Measurements from ENCODE around the gene CIRBP. TPM values are rescaled to one million over a fixed set of nuclear protein-coding genes. Genes with fewer than 3 reads are reported as not detected.
A peak's percentile ranks its signal among the peaks of the same experiment; 100 is the strongest.

CIRBP gene
- total and polyA plus RNA-seq, 2 of the 13 experiments (the other 11 are each of a cell fraction or from before 2014, with no cell fraction given): 133 to 140 TPM

DNA sequence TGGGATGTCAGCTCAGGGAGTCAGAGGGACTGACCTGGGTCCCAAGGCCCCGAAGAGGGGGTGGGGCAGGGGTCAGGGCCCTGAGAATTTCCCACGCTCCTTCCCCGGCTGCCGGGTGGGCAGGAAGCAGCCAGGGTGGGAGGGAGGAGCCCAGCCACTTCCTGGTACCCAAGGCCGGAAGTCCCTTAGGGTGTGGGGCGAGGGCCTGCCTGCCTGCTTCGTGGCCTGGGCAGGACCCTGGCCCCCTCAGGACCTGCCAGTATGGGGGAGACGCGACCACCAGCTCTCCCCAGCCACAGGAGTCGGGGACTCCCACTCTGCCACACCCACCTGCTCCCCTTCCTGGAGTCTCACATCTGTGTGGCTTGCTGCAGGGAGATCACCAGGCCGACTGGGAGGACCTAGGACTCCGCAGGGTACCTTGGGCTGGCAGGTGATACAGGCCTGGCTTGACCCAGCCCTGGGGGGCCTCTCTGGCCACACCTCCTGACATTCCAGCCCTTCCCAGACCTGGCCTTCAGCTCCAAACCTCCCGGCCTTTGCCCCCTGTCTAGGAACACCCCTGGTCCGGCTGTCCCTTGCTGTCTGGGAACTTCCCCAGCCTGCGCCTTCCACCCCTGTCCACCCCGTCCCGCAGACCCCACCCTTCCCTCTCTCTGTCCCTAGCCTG, 9.8 kb upstream of the CIRBP start (continued):
- TF ChIP-seq, protein P1, sequence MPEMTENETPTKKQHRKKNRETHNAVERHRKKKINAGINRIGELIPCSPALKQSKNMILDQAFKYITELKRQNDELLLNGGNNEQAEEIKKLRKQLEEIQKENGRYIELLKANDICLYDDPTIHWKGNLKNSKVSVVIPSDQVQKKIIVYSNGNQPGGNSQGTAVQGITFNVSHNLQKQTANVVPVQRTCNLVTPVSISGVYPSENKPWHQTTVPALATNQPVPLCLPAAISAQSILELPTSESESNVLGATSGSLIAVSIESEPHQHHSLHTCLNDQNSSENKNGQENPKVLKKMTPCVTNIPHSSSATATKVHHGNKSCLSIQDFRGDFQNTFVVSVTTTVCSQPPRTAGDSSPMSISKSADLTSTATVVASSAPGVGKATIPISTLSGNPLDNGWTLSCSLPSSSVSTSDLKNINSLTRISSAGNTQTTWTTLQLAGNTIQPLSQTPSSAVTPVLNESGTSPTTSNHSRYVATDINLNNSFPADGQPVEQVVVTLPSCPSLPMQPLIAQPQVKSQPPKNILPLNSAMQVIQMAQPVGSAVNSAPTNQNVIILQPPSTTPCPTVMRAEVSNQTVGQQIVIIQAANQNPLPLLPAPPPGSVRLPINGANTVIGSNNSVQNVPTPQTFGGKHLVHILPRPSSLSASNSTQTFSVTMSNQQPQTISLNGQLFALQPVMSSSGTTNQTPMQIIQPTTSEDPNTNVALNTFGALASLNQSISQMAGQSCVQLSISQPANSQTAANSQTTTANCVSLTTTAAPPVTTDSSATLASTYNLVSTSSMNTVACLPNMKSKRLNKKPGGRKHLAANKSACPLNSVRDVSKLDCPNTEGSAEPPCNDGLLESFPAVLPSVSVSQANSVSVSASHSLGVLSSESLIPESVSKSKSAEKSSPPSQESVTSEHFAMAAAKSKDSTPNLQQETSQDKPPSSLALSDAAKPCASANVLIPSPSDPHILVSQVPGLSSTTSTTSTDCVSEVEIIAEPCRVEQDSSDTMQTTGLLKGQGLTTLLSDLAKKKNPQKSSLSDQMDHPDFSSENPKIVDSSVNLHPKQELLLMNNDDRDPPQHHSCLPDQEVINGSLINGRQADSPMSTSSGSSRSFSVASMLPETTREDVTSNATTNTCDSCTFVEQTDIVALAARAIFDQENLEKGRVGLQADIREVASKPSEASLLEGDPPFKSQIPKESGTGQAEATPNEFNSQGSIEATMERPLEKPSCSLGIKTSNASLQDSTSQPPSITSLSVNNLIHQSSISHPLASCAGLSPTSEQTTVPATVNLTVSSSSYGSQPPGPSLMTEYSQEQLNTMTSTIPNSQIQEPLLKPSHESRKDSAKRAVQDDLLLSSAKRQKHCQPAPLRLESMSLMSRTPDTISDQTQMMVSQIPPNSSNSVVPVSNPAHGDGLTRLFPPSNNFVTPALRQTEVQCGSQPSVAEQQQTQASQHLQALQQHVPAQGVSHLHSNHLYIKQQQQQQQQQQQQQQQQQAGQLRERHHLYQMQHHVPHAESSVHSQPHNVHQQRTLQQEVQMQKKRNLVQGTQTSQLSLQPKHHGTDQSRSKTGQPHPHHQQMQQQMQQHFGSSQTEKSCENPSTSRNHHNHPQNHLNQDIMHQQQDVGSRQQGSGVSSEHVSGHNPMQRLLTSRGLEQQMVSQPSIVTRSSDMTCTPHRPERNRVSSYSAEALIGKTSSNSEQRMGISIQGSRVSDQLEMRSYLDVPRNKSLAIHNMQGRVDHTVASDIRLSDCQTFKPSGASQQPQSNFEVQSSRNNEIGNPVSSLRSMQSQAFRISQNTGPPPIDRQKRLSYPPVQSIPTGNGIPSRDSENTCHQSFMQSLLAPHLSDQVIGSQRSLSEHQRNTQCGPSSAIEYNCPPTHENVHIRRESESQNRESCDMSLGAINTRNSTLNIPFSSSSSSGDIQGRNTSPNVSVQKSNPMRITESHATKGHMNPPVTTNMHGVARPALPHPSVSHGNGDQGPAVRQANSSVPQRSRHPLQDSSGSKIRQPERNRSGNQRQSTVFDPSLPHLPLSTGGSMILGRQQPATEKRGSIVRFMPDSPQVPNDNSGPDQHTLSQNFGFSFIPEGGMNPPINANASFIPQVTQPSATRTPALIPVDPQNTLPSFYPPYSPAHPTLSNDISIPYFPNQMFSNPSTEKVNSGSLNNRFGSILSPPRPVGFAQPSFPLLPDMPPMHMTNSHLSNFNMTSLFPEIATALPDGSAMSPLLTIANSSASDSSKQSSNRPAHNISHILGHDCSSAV (CRISPR knock-in tag; IDR thresholded peaks at IDR 0.05; ENCODE audit: borderline replicate concordance): 0 out of 2 replicates have a peak, but pooled peaks have one; percentile 66
- peak; percentile 70; the same call in 1 of the 2 replicates for TF ChIP-seq NFKB2 (CRISPR knock-in tag; IDR thresholded peaks at IDR 0.05; ENCODE audit: borderline replicate concordance)
- no peak for TF ChIP-seq SIX1 (CRISPR knock-in tag; IDR thresholded peaks at IDR 0.05; ENCODE audit: borderline replicate concordance)
- TF ChIP-seq ZMYM2 (CRISPR knock-in tag; IDR thresholded peaks at IDR 0.05): no peak
- no peak for TF ChIP-seq ZNF24 (IDR thresholded peaks at IDR 0.05)
- peak; percentile 60; the same call in 1 of the 2 replicates for TF ChIP-seq ZSCAN25 (CRISPR knock-in tag; IDR thresholded peaks at IDR 0.05)
- TF ChIP-seq MEIS1 (CRISPR knock-in tag; IDR thresholded peaks at IDR 0.05; ENCODE audit: borderline replicate concordance): peak; percentile 84; the same call in 1 of the 2 replicates
- TF ChIP-seq RAD21 (CRISPR knock-in tag; IDR thresholded peaks at IDR 0.05): peak; percentile 88
- TF ChIP-seq ZNF160 (CRISPR knock-in tag; IDR thresholded peaks at IDR 0.05): peak; percentile 29; the same call in 1 of the 2 replicates
- no peak; the same call in none of the 2 replicates for TF ChIP-seq KDM4B (CRISPR knock-in tag; IDR thresholded peaks at IDR 0.05)
- no peak for TF ChIP-seq HOXA7 (CRISPR knock-in tag; IDR thresholded peaks at IDR 0.05)
- no peak for TF ChIP-seq POGZ (CRISPR knock-in tag; IDR thresholded peaks at IDR 0.05)
- peak; percentile 57; the same call in 1 of the 2 replicates for TF ChIP-seq MYC (CRISPR knock-in tag; IDR thresholded peaks at IDR 0.05; ENCODE audit: borderline replicate concordance)
- TF ChIP-seq, protein P2, sequence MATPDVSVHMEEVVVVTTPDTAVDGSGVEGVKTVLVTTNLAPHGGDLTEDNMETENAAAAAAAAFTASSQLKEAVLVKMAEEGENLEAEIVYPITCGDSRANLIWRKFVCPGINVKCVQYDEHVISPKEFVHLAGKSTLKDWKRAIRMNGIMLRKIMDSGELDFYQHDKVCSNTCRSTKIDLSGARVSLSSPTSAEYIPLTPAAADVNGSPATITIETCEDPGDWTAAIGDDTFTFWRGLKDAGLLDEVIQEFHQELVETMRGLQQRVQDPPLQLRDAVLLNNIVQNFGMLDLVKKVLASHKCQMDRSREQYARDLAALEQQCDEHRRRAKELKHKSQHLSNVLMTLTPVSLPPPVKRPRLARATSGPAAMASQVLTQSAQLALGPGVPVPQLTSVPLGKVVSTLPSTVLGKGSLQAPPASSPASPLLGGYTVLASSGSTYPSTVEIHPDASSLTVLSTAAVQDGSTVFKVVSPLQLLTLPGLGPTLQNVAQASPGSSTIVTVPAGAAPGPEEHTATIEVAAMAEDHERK (CRISPR knock-in tag; IDR thresholded peaks at IDR 0.05; ENCODE audit: low read depth): 0 out of 2 replicates have a peak, but pooled peaks have one; percentile 13
- peak; percentile 98 for TF ChIP-seq TAF15 (IDR thresholded peaks at IDR 0.05; ENCODE audit: low read depth, low read length, poor library complexity, severe bottlenecking)
- TF ChIP-seq CHD2 (IDR thresholded peaks at IDR 0.05; ENCODE audit: low read depth, low read length): peak; percentile 67; the same call in 1 of the 2 replicates

Measured in HepG2 (cell line).